Sigmoid colon (tissue), 7 donors: ENCODE results near the gene DAB2IP. TPM values are rescaled to one million over a fixed set of nuclear protein-coding genes. Genes with fewer than 3 reads are reported as not detected.

Experiments used
- DNase-seq: peaks from one replicate; pipeline ENCODE4 v3.0.0-alpha.2; 2019
- H3K27ac ChIP-seq, 4 donors: fragments of 200-600 bp; sonication (generic); one replicate each; pipeline ENCODE4 v1.5.1; 2016 to 2019; ENCODE audit warnings: mild to moderate bottlenecking in 1 of 4
- H3K27me3 ChIP-seq, 3 donors: fragments of 200-600 bp; sonication (generic); one replicate each; pipeline ENCODE4 v1.5.1; 2019; ENCODE audit warnings: mild to moderate bottlenecking in 1 of 3
- H3K36me3 ChIP-seq, 4 donors: fragments of 200-600 bp; sonication (generic); one replicate each; pipeline ENCODE4 v1.5.1; 2016 to 2019
- H3K4me1 ChIP-seq, 4 donors: fragments of 200-600 bp; sonication (generic); one replicate each; pipeline ENCODE4 v1.5.1; 2017 to 2019
- H3K4me3 ChIP-seq, 4 donors: fragments of 200-600 bp; sonication (generic); one replicate each; pipeline ENCODE4 v1.5.1; 2017 to 2019; ENCODE audit warnings: mild to moderate bottlenecking in 2 of 4, moderate library complexity in 1 of 4
- H3K9me3 ChIP-seq, 4 donors: fragments of 200-600 bp in 3 of 4; sonication (generic) in 3 of 4; one replicate each; pipeline versions ENCODE4 v1.5.1 to v1.6.1; 2013 to 2019
- EP300 ChIP-seq, 4 donors: sonication (generic); formaldehyde crosslinking; IDR thresholded peaks; one replicate each; pipeline ENCODE4 v1.6.1; 2017; ENCODE audit warnings: antibody characterized with exemption in 4 of 4
- POLR2A ChIP-seq, 2 donors: fragments of 450-650 bp; IDR thresholded peaks; one replicate each; pipeline ENCODE4 v1.6.1; 2016; ENCODE audit warnings: antibody characterized with exemption in 2 of 2, mild to moderate bottlenecking in 2 of 2, moderate library complexity in 2 of 2
- POLR2AphosphoS5 ChIP-seq, 4 donors: sonication (generic); formaldehyde crosslinking; IDR thresholded peaks; one replicate each; pipeline ENCODE4 v1.6.1; 2017; ENCODE audit warnings: antibody characterized with exemption in 4 of 4
- WGBS, 2 donors: extraction: QIAGEN DNeasy Blood & Tissue Kit; methylation state at CpG; one replicate each; pipeline ENCODE4 v1.1.7; 2013; 5-methylcytosine and 5-hydroxymethylcytosine counted together
- intact Hi-C: fragments of 100-400 bp; cut with DNase I; formaldehyde crosslinking; loops from one replicate; pipeline ENCODE4 v1.15.1; 2023
- polyA plus RNA-seq, 3 donors: library from polyadenylated mRNA; stranded (reverse); fragments of 200-250 nt; gene quantifications; one replicate each; pipeline ENCODE4 v1.2.3, GENCODE V29; 2013
- total RNA-seq, 4 donors: library from RNA; depleted of rRNA; stranded (reverse); fragments of >200 nt; gene quantifications; one replicate each; pipeline ENCODE4 v1.1.0, GENCODE V29; 2016
- TF ChIP-seq, protein P1 (sequence below), 4 experiments: fragments of 450-650 bp in 3 of 4; fragments of 200-600 bp in 1 of 4; IDR thresholded peaks; one replicate each; pipeline ENCODE4 v1.5.1; 2016 to 2019; ENCODE audit warnings: antibody characterized with exemption in 4 of 4, mild to moderate bottlenecking in 3 of 4, moderate library complexity in 2 of 4
- donor health status: healthy with polysubstance abuse.
- donor health status: Bipolar disorder and iron deficiency.
- donor health status: healthy.

Gene DAB2IP
- total and polyA plus RNA-seq, 7 donors: 20.1 to 52.4 (median 34.7) TPM

DNA sequence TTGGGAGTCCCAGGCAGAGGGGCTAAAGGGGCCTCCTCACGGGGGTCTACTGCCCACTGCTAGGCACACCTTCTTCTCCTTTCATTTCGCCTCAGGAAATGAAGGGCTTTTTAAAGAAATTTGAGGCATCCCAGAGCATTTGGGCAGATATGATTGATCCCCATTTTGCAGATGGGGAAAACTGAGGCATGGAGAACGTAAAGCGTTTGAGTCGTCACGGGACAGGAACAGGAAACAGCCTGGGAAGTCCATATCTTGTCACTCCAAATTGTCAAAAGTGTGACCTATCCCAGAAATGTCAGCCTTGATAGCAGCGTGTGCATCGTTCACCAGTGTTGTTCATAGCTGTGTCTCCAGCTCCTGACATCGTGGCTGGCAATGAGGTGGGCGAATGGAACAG lies 98.2 kb downstream of the DAB2IP start:
- WGBS, 2 donors: 88 to 91% methylated on average over 10 of the region's 10 CpGs
- no peaks in the 10 kb centered on the region for H3K27me3 ChIP-seq
- peaks cover 0 to 99% (median 98%) of the 10 kb centered on the region in 4 donors for H3K4me1 ChIP-seq
- TF ChIP-seq POLR2A (IDR thresholded peaks at IDR 0.05): no peak
- no peak for TF ChIP-seq EP300 (IDR thresholded peaks at IDR 0.05)
- TF ChIP-seq, protein P1, sequence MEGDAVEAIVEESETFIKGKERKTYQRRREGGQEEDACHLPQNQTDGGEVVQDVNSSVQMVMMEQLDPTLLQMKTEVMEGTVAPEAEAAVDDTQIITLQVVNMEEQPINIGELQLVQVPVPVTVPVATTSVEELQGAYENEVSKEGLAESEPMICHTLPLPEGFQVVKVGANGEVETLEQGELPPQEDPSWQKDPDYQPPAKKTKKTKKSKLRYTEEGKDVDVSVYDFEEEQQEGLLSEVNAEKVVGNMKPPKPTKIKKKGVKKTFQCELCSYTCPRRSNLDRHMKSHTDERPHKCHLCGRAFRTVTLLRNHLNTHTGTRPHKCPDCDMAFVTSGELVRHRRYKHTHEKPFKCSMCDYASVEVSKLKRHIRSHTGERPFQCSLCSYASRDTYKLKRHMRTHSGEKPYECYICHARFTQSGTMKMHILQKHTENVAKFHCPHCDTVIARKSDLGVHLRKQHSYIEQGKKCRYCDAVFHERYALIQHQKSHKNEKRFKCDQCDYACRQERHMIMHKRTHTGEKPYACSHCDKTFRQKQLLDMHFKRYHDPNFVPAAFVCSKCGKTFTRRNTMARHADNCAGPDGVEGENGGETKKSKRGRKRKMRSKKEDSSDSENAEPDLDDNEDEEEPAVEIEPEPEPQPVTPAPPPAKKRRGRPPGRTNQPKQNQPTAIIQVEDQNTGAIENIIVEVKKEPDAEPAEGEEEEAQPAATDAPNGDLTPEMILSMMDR (IDR thresholded peaks at IDR 0.05): no peak
- peak overlapping the region; percentile 79 to 94 (median 90) for H3K27ac ChIP-seq
- H3K36me3 ChIP-seq: no peaks in the 10 kb centered on the region
- H3K4me3 ChIP-seq: no peak overlapping the region
- no peaks in the 10 kb centered on the region for H3K9me3 ChIP-seq
- intact Hi-C loops: no loop called here
- no peak for DNase-seq

DNA sequence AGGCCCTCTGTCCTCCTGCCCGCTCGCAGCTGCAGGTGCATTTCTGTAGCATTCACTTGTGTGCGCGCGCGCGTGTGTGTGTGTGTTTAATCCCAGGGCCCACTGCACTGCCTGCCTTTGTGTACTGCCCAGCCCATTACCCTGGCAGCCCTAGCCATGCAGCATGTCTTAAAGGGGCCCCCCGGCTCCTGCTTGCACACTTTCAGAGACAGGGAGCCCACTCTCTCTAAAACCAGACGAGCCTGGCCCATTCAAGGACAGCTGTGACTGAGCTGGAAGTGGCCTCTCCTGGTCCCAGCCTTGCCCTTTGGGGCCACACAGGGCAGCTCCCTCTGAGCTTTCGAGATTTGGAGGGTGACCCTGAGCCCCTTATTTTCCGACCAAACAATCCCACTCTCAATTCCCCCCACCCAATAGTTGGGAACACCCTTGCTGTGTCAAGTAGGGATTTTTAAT lies 98.9 kb downstream of the DAB2IP start:
- no peak for DNase-seq
- H3K27ac ChIP-seq: peak overlapping the region; percentile 79 to 94 (median 90)
- peaks cover 0 to 99% (median 98%) of the 10 kb centered on the region in 4 donors for H3K4me1 ChIP-seq
- intact Hi-C loops: no loop called here
- TF ChIP-seq POLR2AphosphoS5 (IDR thresholded peaks at IDR 0.05) (no peak), POLR2A (IDR thresholded peaks at IDR 0.05) (no peak), EP300 (IDR thresholded peaks at IDR 0.05) (no peak)
- TF ChIP-seq, protein P1 (IDR thresholded peaks at IDR 0.05): no peak
- H3K9me3 ChIP-seq: no peaks in the 10 kb centered on the region
- H3K4me3 ChIP-seq: no peak overlapping the region
- WGBS, 2 donors: 28 to 69% methylated on average over 11 of the region's 11 CpGs
- no peaks in the 10 kb centered on the region for H3K27me3 ChIP-seq
- H3K36me3 ChIP-seq: no peaks in the 10 kb centered on the region

DNA sequence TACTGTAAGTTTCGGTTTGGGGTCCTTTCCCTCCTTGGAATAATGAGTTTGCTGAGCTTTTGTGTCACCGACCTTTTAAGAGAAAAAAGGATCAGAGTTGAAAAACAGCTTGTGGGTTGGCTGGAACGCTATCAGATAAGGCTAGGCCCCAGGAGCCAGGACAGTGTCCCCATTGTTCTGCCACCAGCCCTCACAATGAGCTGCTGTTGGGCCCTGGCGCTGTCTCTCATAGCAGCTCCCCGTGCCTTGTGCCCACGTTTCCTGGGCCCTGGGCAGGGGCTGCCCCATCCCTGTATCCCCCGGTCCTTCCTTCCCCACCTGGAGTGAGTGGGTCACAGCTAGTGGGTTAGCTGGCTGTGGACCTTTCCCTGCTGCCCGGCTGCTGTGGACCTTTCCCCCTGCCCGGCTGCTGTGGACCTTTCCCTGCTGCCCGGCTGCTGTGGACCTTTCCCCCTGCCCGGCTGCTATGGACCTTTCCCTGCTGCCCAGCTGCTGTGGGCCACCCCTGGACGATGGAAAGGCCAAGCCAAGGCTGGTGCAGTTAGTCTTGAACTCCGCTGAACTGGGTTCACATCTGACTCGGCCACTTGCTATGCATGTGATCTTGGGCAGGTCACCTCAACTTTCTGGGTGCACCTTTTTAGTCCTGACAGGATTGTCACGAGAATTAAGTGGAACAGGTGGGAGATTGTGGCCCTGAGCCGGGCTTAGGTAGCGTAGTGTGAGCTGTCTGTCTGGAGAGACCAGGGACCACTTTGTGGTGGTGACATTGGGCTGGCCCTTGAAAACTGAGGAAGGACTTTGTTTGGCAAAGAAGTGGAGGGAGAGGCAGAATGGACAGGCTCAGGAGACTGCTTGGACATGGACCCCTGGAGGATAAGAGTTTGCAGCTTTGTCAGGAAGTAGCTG lies 99.5 kb downstream of the DAB2IP start:
- H3K4me1 ChIP-seq: peaks cover 0 to 99% (median 98%) of the 10 kb centered on the region in 4 donors

DNA sequence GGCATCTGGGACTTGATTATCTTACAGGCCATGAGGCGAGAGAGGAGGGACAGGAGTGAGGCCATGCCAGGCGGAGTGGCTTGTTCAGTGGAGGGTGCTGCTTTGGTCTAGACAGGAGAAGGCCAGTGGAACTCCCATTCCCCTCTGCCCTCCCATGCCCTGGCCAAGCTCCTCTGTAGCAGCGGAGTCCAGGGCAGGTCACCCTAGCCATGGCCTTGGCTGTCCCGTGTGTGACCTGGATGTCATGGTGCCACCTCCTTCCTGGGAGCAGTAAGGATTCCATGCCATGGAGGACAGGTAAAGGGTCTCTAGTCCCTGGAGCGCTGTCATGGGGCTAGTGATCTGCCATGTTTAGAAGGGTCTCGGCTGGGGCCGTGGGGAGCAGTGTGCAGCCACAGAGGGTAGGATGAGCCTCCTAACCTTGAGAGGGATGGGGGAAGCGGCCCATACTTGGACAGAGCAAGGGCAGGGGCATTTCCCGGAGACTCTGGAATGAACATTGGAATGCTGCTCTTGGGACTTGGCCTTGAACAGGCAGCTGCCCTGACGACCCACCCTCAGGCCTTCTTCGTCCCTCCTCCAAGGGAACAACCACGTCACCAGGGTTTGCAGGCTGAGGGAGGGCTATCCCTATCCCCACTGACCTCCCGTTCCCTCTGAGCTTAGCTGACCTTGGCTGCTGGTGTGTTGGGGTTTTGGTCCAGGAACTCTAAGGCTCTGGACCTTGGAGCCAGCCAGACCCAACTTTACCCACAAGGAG lies 100.4 kb downstream of the DAB2IP start:
- H3K27me3 ChIP-seq: no peaks in the 10 kb centered on the region
- peaks cover 0 to 99% (median 98%) of the 10 kb centered on the region in 4 donors for H3K4me1 ChIP-seq
- DNase-seq: no peak
- no peaks in the 10 kb centered on the region for H3K9me3 ChIP-seq
- peak overlapping the region; percentile 79 to 94 (median 90) for H3K27ac ChIP-seq
- TF ChIP-seq, protein P1 (IDR thresholded peaks at IDR 0.05): no peak
- TF ChIP-seq POLR2A (IDR thresholded peaks at IDR 0.05) (no peak), EP300 (IDR thresholded peaks at IDR 0.05) (no peak), POLR2AphosphoS5 (IDR thresholded peaks at IDR 0.05) (no peak)
- H3K36me3 ChIP-seq: no peaks in the 10 kb centered on the region
- H3K4me3 ChIP-seq: no peak overlapping the region
- WGBS, 2 donors: 84% methylated on average over 13 of the region's 13 CpGs
- intact Hi-C loops: no loop called here

More for the DNA sequence above, 99.5 kb downstream of the DAB2IP start:
- no peak for TF ChIP-seq EP300 (IDR thresholded peaks at IDR 0.05)
- no peak for TF ChIP-seq POLR2AphosphoS5 (IDR thresholded peaks at IDR 0.05)
- TF ChIP-seq POLR2A (IDR thresholded peaks at IDR 0.05): no peak
- TF ChIP-seq, protein P1 (IDR thresholded peaks at IDR 0.05): no peak
- WGBS, 2 donors: 53 to 79% methylated on average over 17 of the region's 17 CpGs
- Histone ChIP-seq H3K27ac (peak overlapping the region; percentile 79 to 94 (median 90)), H3K9me3 (no peaks in the 10 kb centered on the region), H3K4me3 (no peak overlapping the region), H3K36me3 (no peaks in the 10 kb centered on the region), H3K27me3 (no peaks in the 10 kb centered on the region)
- intact Hi-C loops: no loop called here
- DNase-seq: no peak
